VCaP (cell line): ENCODE measurements around the gene ADAM19.

Source experiments
- H3K27ac ChIP-seq: fragments of 450-650 bp; 2 replicates; pipeline ENCODE4 v1.5.1; 2017
- TF ChIP-seq, protein P1 (sequence below): fragments of 450-650 bp; conservative IDR thresholded peaks from 2 replicates; pipeline ENCODE4 v1.5.1; 2017; ENCODE audit warnings: mild to moderate bottlenecking, moderate library complexity

The ADAM19 gene

GRCh38 chr5:157528036-157528632 is 47.4 kb downstream of the ADAM19 start:
- TF ChIP-seq, protein P1, sequence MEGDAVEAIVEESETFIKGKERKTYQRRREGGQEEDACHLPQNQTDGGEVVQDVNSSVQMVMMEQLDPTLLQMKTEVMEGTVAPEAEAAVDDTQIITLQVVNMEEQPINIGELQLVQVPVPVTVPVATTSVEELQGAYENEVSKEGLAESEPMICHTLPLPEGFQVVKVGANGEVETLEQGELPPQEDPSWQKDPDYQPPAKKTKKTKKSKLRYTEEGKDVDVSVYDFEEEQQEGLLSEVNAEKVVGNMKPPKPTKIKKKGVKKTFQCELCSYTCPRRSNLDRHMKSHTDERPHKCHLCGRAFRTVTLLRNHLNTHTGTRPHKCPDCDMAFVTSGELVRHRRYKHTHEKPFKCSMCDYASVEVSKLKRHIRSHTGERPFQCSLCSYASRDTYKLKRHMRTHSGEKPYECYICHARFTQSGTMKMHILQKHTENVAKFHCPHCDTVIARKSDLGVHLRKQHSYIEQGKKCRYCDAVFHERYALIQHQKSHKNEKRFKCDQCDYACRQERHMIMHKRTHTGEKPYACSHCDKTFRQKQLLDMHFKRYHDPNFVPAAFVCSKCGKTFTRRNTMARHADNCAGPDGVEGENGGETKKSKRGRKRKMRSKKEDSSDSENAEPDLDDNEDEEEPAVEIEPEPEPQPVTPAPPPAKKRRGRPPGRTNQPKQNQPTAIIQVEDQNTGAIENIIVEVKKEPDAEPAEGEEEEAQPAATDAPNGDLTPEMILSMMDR: peak; percentile 15; the same call in 1 of the 2 replicates
- H3K27ac ChIP-seq: peak overlapping the region; percentile 60

DNA sequence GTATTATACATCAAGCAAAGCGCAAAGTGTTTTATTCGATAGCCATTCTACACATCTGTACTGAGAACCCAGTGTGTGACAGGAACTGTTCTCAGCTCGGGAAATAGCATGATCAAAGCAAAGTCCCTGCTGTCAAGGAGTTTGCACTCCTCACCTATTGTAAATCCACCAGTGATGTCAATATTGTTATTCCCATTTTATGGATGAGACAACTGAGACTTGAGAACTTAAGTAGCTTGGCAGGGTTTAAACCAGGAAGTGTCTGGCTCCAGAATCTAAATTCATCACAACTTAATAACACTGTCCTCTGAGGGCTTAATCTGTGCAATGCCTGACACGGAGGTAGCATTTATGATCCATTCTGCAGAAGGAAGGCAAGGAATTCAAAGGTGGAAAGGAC is 50.7 kb downstream of the ADAM19 start:
- no peak overlapping the region for H3K27ac ChIP-seq
- TF ChIP-seq, protein P1: no peak

- TF ChIP-seq, protein P1: no peak
- H3K27ac ChIP-seq: no peak overlapping the region
Measured at GRCh38 chr5:157523976-157524375, 51.6 kb downstream of the ADAM19 start.

- TF ChIP-seq, protein P1: no peak
- H3K27ac ChIP-seq: no peak overlapping the region
Measured at GRCh38 chr5:157521704-157522029, 53.9 kb downstream of the ADAM19 start.

- no peak overlapping the region for H3K27ac ChIP-seq
- TF ChIP-seq, protein P1: no peak
Measured at GRCh38 chr5:157520911-157521703, 54.5 kb downstream of the ADAM19 start.

GRCh38 chr5:157519579-157520253 is 55.9 kb downstream of the ADAM19 start:
- TF ChIP-seq, protein P1: no peak
- no peak overlapping the region for H3K27ac ChIP-seq

- TF ChIP-seq, protein P1: no peak
- no peak overlapping the region for H3K27ac ChIP-seq
Measured at GRCh38 chr5:157518963-157519362, 56.6 kb downstream of the ADAM19 start.
